ENCODE data around the gene PEPD. TPM values are rescaled to one million over a fixed set of nuclear protein-coding genes. Genes with fewer than 3 reads are reported as not detected.

Gene PEPD
- total RNA-seq, 1 donor from 2014 or later = 30.0 TPM

- DNase-seq = no peak
- Histone ChIP-seq H3K27ac (replicated peaks) (no peak overlapping the region), H3K27me3 (ENCODE audit: low read depth) (no peaks in the 10 kb centered on the region), H3K36me3 (peaks cover 36% of the 10 kb centered on the region), H3K4me3 (no peak overlapping the region), H3K4me1 (peaks cover 5% of the 10 kb centered on the region), H3K9me3 (replicated peaks) (no peaks in the 10 kb centered on the region)
- intact Hi-C loops (cut with micrococcal nuclease) = no loop called here
- TF ChIP-seq, protein P1, sequence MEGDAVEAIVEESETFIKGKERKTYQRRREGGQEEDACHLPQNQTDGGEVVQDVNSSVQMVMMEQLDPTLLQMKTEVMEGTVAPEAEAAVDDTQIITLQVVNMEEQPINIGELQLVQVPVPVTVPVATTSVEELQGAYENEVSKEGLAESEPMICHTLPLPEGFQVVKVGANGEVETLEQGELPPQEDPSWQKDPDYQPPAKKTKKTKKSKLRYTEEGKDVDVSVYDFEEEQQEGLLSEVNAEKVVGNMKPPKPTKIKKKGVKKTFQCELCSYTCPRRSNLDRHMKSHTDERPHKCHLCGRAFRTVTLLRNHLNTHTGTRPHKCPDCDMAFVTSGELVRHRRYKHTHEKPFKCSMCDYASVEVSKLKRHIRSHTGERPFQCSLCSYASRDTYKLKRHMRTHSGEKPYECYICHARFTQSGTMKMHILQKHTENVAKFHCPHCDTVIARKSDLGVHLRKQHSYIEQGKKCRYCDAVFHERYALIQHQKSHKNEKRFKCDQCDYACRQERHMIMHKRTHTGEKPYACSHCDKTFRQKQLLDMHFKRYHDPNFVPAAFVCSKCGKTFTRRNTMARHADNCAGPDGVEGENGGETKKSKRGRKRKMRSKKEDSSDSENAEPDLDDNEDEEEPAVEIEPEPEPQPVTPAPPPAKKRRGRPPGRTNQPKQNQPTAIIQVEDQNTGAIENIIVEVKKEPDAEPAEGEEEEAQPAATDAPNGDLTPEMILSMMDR (IDR thresholded peaks at IDR 0.05; ENCODE audit: borderline replicate concordance) = no peak
These were observed 19.8 kb downstream of the PEPD start for GRCh38 chr19:33501693-33502356.

DNA sequence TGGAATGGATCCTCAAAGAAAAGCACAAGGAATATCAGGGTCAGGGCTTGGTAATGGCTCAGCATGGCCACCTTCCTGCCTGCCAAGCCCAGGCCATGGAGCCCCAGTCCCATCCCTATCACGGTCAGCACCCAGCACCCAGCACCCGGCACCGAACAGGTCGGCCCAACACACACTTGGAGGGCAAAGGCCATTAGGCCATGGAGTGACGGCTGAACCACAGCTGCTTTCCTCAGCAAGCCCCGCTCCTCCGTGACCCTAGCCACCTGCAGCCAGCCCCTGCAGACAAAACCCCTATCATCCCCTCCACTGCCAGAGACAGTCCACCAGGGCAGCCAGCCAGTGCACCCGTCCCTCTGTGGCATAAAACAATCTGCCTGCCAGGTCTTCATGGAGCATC, 20.6 kb downstream of the PEPD start:
- Histone ChIP-seq H3K27ac (replicated peaks) (no peak overlapping the region), H3K27me3 (ENCODE audit: low read depth) (no peaks in the 10 kb centered on the region), H3K4me1 (peaks cover 5% of the 10 kb centered on the region), H3K9me3 (replicated peaks) (no peaks in the 10 kb centered on the region), H3K4me3 (no peak overlapping the region), H3K36me3 (peaks cover 36% of the 10 kb centered on the region)
- TF ChIP-seq, protein P1 (IDR thresholded peaks at IDR 0.05; ENCODE audit: borderline replicate concordance) = no peak
- DNase-seq = no peak
- intact Hi-C loops (cut with micrococcal nuclease) = no loop called here

- peaks cover 36% of the 10 kb centered on the region for H3K36me3 ChIP-seq
- H3K9me3 ChIP-seq (replicated peaks) = no peaks in the 10 kb centered on the region
- no peak for DNase-seq
- no peak overlapping the region for H3K27ac ChIP-seq (replicated peaks)
- TF ChIP-seq, protein P1 (IDR thresholded peaks at IDR 0.05; ENCODE audit: borderline replicate concordance) = no peak
- no peaks in the 10 kb centered on the region for H3K27me3 ChIP-seq (ENCODE audit: low read depth)
- peaks cover 5% of the 10 kb centered on the region for H3K4me1 ChIP-seq
- intact Hi-C loops (cut with micrococcal nuclease) = no loop called here
- H3K4me3 ChIP-seq = no peak overlapping the region
These were observed 21.0 kb downstream of the PEPD start for GRCh38 chr19:33500586-33500985.

- TF ChIP-seq, protein P1 (IDR thresholded peaks at IDR 0.05; ENCODE audit: borderline replicate concordance) = no peak
- Histone ChIP-seq H3K36me3 (peaks cover 42% of the 10 kb centered on the region), H3K27ac (replicated peaks) (no peak overlapping the region), H3K4me1 (peaks cover 5% of the 10 kb centered on the region), H3K9me3 (replicated peaks) (no peaks in the 10 kb centered on the region), H3K4me3 (no peak overlapping the region), H3K27me3 (ENCODE audit: low read depth) (no peaks in the 10 kb centered on the region)
- DNase-seq = no peak
- intact Hi-C loops (cut with micrococcal nuclease) = no loop called here
These were observed 21.7 kb downstream of the PEPD start for GRCh38 chr19:33499671-33500506.

GRCh38 chr19:33499248-33499647, 22.3 kb downstream of the PEPD start:
- Histone ChIP-seq H3K4me1 (peaks cover 3% of the 10 kb centered on the region), H3K36me3 (peaks cover 43% of the 10 kb centered on the region), H3K27me3 (ENCODE audit: low read depth) (no peaks in the 10 kb centered on the region), H3K9me3 (replicated peaks) (no peaks in the 10 kb centered on the region), H3K4me3 (no peak overlapping the region), H3K27ac (replicated peaks) (no peak overlapping the region)
- intact Hi-C loops (cut with micrococcal nuclease) = no loop called here
- TF ChIP-seq, protein P1 (IDR thresholded peaks at IDR 0.05; ENCODE audit: borderline replicate concordance) = no peak
- DNase-seq = no peak

Data from left ventricle myocardium inferior (tissue), 1 donor.